HepG2 (cell line): ENCODE measurements around the gene MAMSTR.

Experiments used
- THRA ChIP-seq: sonication (generic); formaldehyde crosslinking; IDR thresholded peaks from 2 replicates; pipeline ENCODE4 v1.4.0; 2020; ENCODE audit warnings: missing genetic modification reagents, borderline replicate concordance
- ZNF788 ChIP-seq: sonication (generic); formaldehyde crosslinking; IDR thresholded peaks from 2 replicates; pipeline ENCODE4 v1.5.0; 2020; ENCODE audit warnings: mild to moderate bottlenecking, missing genetic modification reagents, borderline replicate concordance

- no peak for TF ChIP-seq THRA (CRISPR knock-in tag)
- TF ChIP-seq ZNF788 (CRISPR knock-in tag): no peak
These were observed 37.7 kb upstream of the MAMSTR start for GRCh38 chr19:48757089-48757675.
